ENCODE results near the gene GPR101.

The GPR101 gene

GRCh38 chrX:137071596-137071995 lies 37.8 kb upstream of the GPR101 start:
- no peaks in the 10 kb centered on the region for H3K36me3 ChIP-seq (ENCODE audit: insufficient read depth, low read length)
- no peaks in the 10 kb centered on the region for H3K9me3 ChIP-seq (ENCODE audit: insufficient read depth, low read depth, low read length)
- H3K79me2 ChIP-seq (ENCODE audit: insufficient read depth, low read length) = no peaks in the 10 kb centered on the region
- H4K20me1 ChIP-seq (ENCODE audit: insufficient read depth, low read length, poor library complexity, severe bottlenecking) = no peaks in the 10 kb centered on the region
- no peak overlapping the region for H3K9ac ChIP-seq (ENCODE audit: low read depth, low read length, poor library complexity, severe bottlenecking)
- no peak overlapping the region for H3K4me2 ChIP-seq (ENCODE audit: low read depth, low read length, poor library complexity, severe bottlenecking)
- TF ChIP-seq EZH2phosphoT487 (IDR thresholded peaks at IDR 0.05; ENCODE audit: borderline replicate concordance) = no peak
- TF ChIP-seq CTCF (conservative IDR thresholded peaks at IDR 0.05; ENCODE audit: low read length) = no peak
- no peaks in the 10 kb centered on the region for H3K27me3 ChIP-seq (ENCODE audit: insufficient read depth, low read length, poor library complexity, severe bottlenecking)
- H3F3A ChIP-seq (ENCODE audit: low read depth) = no peaks in the 10 kb centered on the region
- H3K4me3 ChIP-seq (ENCODE audit: low read length, poor library complexity, severe bottlenecking) = no peak overlapping the region
- no peak overlapping the region for H2AFZ ChIP-seq (ENCODE audit: low read length)
- H3K9me2 ChIP-seq (replicated peaks; ENCODE audit: low read depth, low read length) = no peaks in the 10 kb centered on the region
- H3K4me1 ChIP-seq (ENCODE audit: insufficient read depth, low read length, poor library complexity, severe bottlenecking) = no peaks in the 10 kb centered on the region

- no peak for TF ChIP-seq CTCF (conservative IDR thresholded peaks at IDR 0.05; ENCODE audit: low read length)
- TF ChIP-seq EZH2phosphoT487 (IDR thresholded peaks at IDR 0.05; ENCODE audit: borderline replicate concordance) = no peak
- Histone ChIP-seq H4K20me1 (ENCODE audit: insufficient read depth, low read length, poor library complexity, severe bottlenecking) (no peaks in the 10 kb centered on the region), H3K36me3 (ENCODE audit: insufficient read depth, low read length) (no peaks in the 10 kb centered on the region), H3K79me2 (ENCODE audit: insufficient read depth, low read length) (no peaks in the 10 kb centered on the region), H3K9ac (ENCODE audit: low read depth, low read length, poor library complexity, severe bottlenecking) (no peak overlapping the region), H3K27me3 (ENCODE audit: insufficient read depth, low read length, poor library complexity, severe bottlenecking) (no peaks in the 10 kb centered on the region), H3K9me2 (replicated peaks; ENCODE audit: low read depth, low read length) (no peaks in the 10 kb centered on the region), H3F3A (ENCODE audit: low read depth) (no peaks in the 10 kb centered on the region), H3K4me3 (ENCODE audit: low read length, poor library complexity, severe bottlenecking) (no peak overlapping the region), H3K4me2 (ENCODE audit: low read depth, low read length, poor library complexity, severe bottlenecking) (no peak overlapping the region), H3K9me3 (ENCODE audit: insufficient read depth, low read depth, low read length) (no peaks in the 10 kb centered on the region), H2AFZ (ENCODE audit: low read length) (no peak overlapping the region), H3K4me1 (ENCODE audit: insufficient read depth, low read length, poor library complexity, severe bottlenecking) (no peaks in the 10 kb centered on the region)
Observed at GRCh38 chrX:137067147-137067546, 33.4 kb upstream of the GPR101 start.

DNA sequence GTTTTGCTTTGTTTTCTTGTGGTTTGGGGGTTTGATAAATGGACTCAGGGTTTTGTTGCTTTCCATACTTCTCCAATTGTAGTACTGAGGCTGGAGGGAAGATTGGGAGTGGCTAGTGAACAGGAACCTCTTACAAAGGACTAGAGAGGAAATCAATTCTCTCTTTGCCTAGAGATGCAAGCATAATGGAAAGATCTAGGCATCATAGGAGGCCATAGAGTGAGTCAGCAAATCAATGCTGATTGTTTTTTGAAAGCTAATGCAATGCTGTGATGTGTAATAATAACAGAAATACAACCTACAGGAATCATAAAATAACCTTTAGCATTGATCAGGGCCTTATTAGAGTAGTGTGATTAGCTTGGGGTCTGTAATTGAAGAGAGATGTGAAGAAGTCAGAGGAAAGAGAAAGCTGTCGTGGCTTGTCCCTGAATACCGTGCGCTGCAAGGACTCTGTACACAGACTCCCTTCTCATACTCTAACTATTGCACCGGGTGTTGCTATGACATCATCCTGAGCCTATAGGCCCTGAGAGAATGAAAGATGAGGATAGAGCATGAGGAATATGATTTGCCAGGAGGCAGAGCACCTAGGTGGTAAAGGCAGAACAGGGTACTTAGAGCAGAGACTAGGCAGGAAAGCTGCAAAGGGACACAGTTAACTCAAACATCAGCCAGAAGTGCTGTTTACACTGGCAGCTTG lies 29.3 kb upstream of the GPR101 start:
- no peak for TF ChIP-seq EZH2phosphoT487 (IDR thresholded peaks at IDR 0.05; ENCODE audit: borderline replicate concordance)
- no peak for TF ChIP-seq CTCF (conservative IDR thresholded peaks at IDR 0.05; ENCODE audit: low read length)
- H2AFZ ChIP-seq (ENCODE audit: low read length) = no peak overlapping the region

More for the DNA sequence above, 29.3 kb upstream of the GPR101 start:
- Histone ChIP-seq H3K27me3 (ENCODE audit: insufficient read depth, low read length, poor library complexity, severe bottlenecking) (no peaks in the 10 kb centered on the region), H3F3A (ENCODE audit: low read depth) (no peaks in the 10 kb centered on the region), H3K4me2 (ENCODE audit: low read depth, low read length, poor library complexity, severe bottlenecking) (no peak overlapping the region), H3K9me2 (replicated peaks; ENCODE audit: low read depth, low read length) (no peaks in the 10 kb centered on the region), H3K4me1 (ENCODE audit: insufficient read depth, low read length, poor library complexity, severe bottlenecking) (no peaks in the 10 kb centered on the region), H3K4me3 (ENCODE audit: low read length, poor library complexity, severe bottlenecking) (no peak overlapping the region), H3K36me3 (ENCODE audit: insufficient read depth, low read length) (no peaks in the 10 kb centered on the region), H3K79me2 (ENCODE audit: insufficient read depth, low read length) (no peaks in the 10 kb centered on the region), H4K20me1 (ENCODE audit: insufficient read depth, low read length, poor library complexity, severe bottlenecking) (no peaks in the 10 kb centered on the region), H3K9ac (ENCODE audit: low read depth, low read length, poor library complexity, severe bottlenecking) (no peak overlapping the region), H3K9me3 (ENCODE audit: insufficient read depth, low read depth, low read length) (no peaks in the 10 kb centered on the region)

Measured in Loucy (cell line).